Lower lobe of right lung (tissue), 2 donors: ENCODE results near the gene EIF5A. TPM values are rescaled to one million over a fixed set of nuclear protein-coding genes. Genes with fewer than 3 reads are reported as not detected.
"Not testable (repeated sequence)": the region's sequence is repeated elsewhere in the genome, so short reads cannot be mapped to it uniquely, and the experiment has no call there.

Source experiments
- ATAC-seq, 2 donors: fragments of 200-7000 bp; cut with Tn5 transposase; one replicate each; pipeline ENCODE4 v1.9.1; 2020 to 2022; ENCODE audit warnings: mild to moderate bottlenecking in 2 of 2, moderate library complexity in 2 of 2
- DNase-seq: peaks from one replicate; pipeline ENCODE4 v3.0.0-alpha.2; 2020
- H3K27ac ChIP-seq: fragments of 200-600 bp; one replicate; pipeline ENCODE4 v1.8.0; 2022
- H3K27me3 ChIP-seq: fragments of 200-600 bp; one replicate; pipeline ENCODE4 v1.8.0; 2022; ENCODE audit warnings: low read depth
- H3K36me3 ChIP-seq: fragments of 200-600 bp; one replicate; pipeline ENCODE4 v1.8.0; 2022; ENCODE audit warnings: mild to moderate bottlenecking
- H3K4me1 ChIP-seq: fragments of 200-600 bp; one replicate; pipeline ENCODE4 v1.8.0; 2022
- H3K4me3 ChIP-seq: fragments of 200-600 bp; one replicate; pipeline ENCODE4 v1.8.0; 2022; ENCODE audit warnings: mild to moderate bottlenecking
- H3K9me3 ChIP-seq: fragments of 200-600 bp; one replicate; pipeline ENCODE4 v1.8.0; 2022
- intact Hi-C: fragments of 100-400 bp; cut with DNase I; formaldehyde crosslinking; loops from one replicate; pipeline ENCODE4 v1.11.0; 2022
- total RNA-seq: library from RNA; stranded (reverse); fragmentation: NEBNext Ultra II Directional; extraction: Animal tissue kit (Norgen Biotek cat#: 25700); gene quantifications from one replicate; pipeline ENCODE4 v1.2.1, GENCODE V29; 2021
- TF ChIP-seq, protein P1 (sequence below): fragments of 200-600 bp; IDR thresholded peaks from one replicate; pipeline ENCODE4 v1.8.0; 2022; ENCODE audit warnings: antibody characterized with exemption, mild to moderate bottlenecking
- donor health status: DM: no; HTN: yes; CAD: no; lungs with severe emphysema.

Gene EIF5A
- total RNA-seq, 1 donor from 2014 or later: 216 TPM

DNA sequence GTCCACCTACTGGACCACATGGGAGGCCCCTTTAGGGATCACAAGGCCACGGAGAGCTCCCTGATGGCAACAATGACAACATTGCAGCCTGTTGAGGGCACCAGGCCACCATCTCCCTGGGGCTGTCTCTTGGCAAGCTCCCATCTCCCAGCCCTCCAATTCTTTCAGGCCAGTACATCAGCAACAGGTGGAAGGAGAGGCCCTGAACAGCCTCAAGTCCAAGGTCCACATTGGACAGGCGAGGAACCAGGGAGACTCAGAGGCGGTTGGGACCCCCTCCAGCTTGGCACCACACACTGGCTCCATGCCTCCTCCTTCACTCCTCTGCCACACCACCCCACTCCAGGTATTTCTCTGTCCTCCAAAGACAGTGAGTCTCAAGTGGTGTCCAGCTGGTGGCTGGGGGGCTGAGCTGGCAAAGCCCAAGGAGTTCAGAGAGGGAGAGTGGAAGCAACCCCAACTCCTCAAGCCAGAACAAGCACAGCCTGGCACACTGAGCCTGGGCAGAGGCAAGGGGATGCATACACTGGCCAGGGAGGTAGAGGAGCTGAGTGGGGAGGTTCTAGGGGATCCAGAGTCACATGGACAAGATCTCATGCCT is 27.6 kb downstream of the EIF5A start:
- Histone ChIP-seq H3K4me1 (peaks cover 12% of the 10 kb centered on the region), H3K27ac (no peak overlapping the region), H3K9me3 (no peaks in the 10 kb centered on the region), H3K27me3 (peaks cover 12% of the 10 kb centered on the region), H3K4me3 (no peak overlapping the region), H3K36me3 (no peaks in the 10 kb centered on the region)
- intact Hi-C loops: no loop called here
- DNase-seq: no peak
- ATAC-seq: no peak
- TF ChIP-seq, protein P1, sequence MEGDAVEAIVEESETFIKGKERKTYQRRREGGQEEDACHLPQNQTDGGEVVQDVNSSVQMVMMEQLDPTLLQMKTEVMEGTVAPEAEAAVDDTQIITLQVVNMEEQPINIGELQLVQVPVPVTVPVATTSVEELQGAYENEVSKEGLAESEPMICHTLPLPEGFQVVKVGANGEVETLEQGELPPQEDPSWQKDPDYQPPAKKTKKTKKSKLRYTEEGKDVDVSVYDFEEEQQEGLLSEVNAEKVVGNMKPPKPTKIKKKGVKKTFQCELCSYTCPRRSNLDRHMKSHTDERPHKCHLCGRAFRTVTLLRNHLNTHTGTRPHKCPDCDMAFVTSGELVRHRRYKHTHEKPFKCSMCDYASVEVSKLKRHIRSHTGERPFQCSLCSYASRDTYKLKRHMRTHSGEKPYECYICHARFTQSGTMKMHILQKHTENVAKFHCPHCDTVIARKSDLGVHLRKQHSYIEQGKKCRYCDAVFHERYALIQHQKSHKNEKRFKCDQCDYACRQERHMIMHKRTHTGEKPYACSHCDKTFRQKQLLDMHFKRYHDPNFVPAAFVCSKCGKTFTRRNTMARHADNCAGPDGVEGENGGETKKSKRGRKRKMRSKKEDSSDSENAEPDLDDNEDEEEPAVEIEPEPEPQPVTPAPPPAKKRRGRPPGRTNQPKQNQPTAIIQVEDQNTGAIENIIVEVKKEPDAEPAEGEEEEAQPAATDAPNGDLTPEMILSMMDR: no peak

GRCh38 chr17:7335765-7336164 is 28.3 kb downstream of the EIF5A start:
- intact Hi-C loops, DNase-seq, ATAC-seq, H3K4me1 ChIP-seq, H3K9me3 ChIP-seq, H3K36me3 ChIP-seq, H3K4me3 ChIP-seq: not testable (repeated sequence)
- H3K27ac ChIP-seq: peak overlapping the region; percentile 53
- H3K27me3 ChIP-seq: peaks cover 12% of the 10 kb centered on the region

DNA sequence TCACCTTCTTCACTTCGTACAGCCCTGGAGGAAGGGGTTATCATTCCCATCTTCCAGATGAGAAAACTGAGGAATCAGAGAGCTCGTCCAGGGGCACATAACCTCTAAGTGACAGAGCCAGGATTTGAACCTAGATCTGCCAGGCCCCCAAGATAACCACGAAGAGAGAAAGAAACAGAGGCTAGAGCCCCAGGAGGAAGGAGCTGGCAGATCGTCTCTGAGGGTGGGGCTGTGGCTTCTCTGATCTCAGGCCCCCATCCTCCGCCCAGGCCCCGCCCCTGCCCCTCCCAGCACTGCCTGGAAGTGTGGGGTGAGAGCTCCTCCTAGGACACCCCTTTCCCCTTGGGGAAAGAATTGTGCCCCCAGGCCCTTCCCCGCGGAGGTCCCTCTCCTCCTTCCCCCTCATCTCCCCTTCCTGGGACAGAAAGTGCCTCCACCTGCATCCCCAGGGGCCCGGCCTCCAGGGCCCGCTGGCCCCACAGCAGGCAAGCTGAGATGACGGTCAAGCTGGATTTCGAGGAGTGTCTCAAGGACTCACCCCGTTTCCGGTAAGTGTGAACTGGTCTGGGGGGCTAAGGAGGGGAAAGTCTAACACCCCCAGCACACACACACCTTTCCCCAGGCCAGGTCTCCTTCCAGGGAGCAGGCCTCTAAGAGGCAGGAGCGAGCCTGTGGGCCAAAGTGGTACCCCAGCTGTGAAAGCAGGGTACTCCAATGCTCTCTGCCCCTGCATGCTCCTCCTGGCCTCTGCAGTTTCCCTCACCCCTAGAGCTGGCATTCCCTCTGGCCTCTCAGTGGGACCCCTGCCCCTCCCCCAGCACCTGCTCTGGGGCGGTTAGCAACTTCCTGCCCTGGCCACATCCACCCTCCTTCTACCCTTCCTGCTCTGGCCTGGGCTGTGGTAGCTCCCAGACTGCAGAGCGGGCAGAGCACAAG is 29.1 kb downstream of the EIF5A start, which contains the start of gene ACAP1:
ACAP1 (plus strand) TSS at position 290 of the 936 bp plus-strand sequence; CDS start at position 496, 206 bp downstream.
- Histone ChIP-seq H3K9me3 (no peaks in the 10 kb centered on the region), H3K4me1 (peaks cover 3% of the 10 kb centered on the region), H3K27ac (peak within 1 kb of the TSS; percentile 53), H3K4me3 (peak within 1 kb of the TSS; percentile 49), H3K27me3 (peaks cover 12% of the 10 kb centered on the region), H3K36me3 (peaks cover 2% of the 10 kb centered on the region)
- peak; percentile 71 for DNase-seq
- TF ChIP-seq, protein P1: no peak
- intact Hi-C loops: no loop called here
- ATAC-seq: peak; percentile 74 to 85

GRCh38 chr17:7337600-7337999 is 30.2 kb downstream of the EIF5A start:
- intact Hi-C loops, ATAC-seq, H3K4me1 ChIP-seq, DNase-seq, H3K9me3 ChIP-seq, H3K27ac ChIP-seq: not testable (repeated sequence)
- H3K36me3 ChIP-seq: peaks cover 11% of the 10 kb centered on the region
- H3K4me3 ChIP-seq: peak overlapping the region; percentile 49
- peaks cover 21% of the 10 kb centered on the region for H3K27me3 ChIP-seq

- Histone ChIP-seq H3K4me3 (no peak overlapping the region), H3K27ac (no peak overlapping the region), H3K9me3 (no peaks in the 10 kb centered on the region), H3K4me1 (peaks cover 3% of the 10 kb centered on the region), H3K36me3 (peaks cover 11% of the 10 kb centered on the region), H3K27me3 (peaks cover 21% of the 10 kb centered on the region)
- TF ChIP-seq, protein P1: no peak
- no peak for DNase-seq
- intact Hi-C loops: no loop called here
- ATAC-seq: no peak
These were observed 32.8 kb downstream of the EIF5A start for GRCh38 chr17:7340179-7340578.

DNA sequence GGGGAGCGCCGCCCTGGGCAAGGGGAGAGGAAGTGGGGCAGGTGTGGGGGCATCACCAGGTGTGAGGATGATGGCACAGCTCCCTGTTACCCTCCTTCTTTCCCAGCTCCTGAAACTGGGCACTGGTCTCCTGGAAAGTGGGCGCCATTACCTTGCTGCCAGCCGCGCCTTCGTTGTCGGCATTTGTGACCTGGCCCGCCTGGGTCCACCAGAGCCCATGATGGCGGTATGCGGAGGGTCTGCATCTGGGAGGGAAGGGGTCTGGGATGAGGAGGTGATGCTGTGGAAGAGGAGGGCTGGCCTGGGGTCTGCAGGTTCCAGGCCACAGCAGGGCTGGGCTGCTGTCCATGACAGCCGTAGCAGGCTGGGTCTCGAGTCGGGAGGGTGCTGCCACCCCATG is 34.4 kb downstream of the EIF5A start:
- TF ChIP-seq, protein P1: no peak
- H3K9me3 ChIP-seq: no peaks in the 10 kb centered on the region
- no peak overlapping the region for H3K4me3 ChIP-seq
- H3K4me1 ChIP-seq: peaks cover 3% of the 10 kb centered on the region
- ATAC-seq: no peak
- no peak overlapping the region for H3K27ac ChIP-seq
- intact Hi-C loops: no loop called here
- peaks cover 10% of the 10 kb centered on the region for H3K27me3 ChIP-seq
- H3K36me3 ChIP-seq: peaks cover 11% of the 10 kb centered on the region
- no peak for DNase-seq
